ENCODE results near the gene ZNF697.
"Not testable (repeated sequence)": the region's sequence is repeated elsewhere in the genome, so short reads cannot be mapped to it uniquely, and the experiment has no call there.

The ZNF697 gene

GRCh38 chr1:119631433-119632102 lies 16.5 kb downstream of the ZNF697 start:
- peak; percentile 34 for DNase-seq (ENCODE audit: low spot score)

GRCh38 chr1:119631086-119631432 lies 17.0 kb downstream of the ZNF697 start:
- DNase-seq (ENCODE audit: low spot score): no peak

- no peak for DNase-seq (ENCODE audit: low spot score)
Observed at GRCh38 chr1:119626841-119627240, 21.2 kb downstream of the ZNF697 start.

GRCh38 chr1:119626011-119626545 lies 22.0 kb downstream of the ZNF697 start:
- DNase-seq (ENCODE audit: low spot score): no peak

GRCh38 chr1:119623678-119624077 lies 24.4 kb downstream of the ZNF697 start:
- no peak for DNase-seq (ENCODE audit: low spot score)

- no peak for DNase-seq (ENCODE audit: low spot score)
Observed at GRCh38 chr1:119623193-119623515, 24.9 kb downstream of the ZNF697 start.

GRCh38 chr1:119622311-119623192 lies 25.5 kb downstream of the ZNF697 start:
- no peak for DNase-seq (ENCODE audit: low spot score)

GRCh38 chr1:119621705-119622104 lies 26.4 kb downstream of the ZNF697 start:
- no peak for DNase-seq (ENCODE audit: low spot score)

- DNase-seq (ENCODE audit: low spot score): no peak
Observed at GRCh38 chr1:119617751-119618691, 30.0 kb downstream of the ZNF697 start.

- not testable (repeated sequence) for DNase-seq (ENCODE audit: low spot score)
Observed at GRCh38 chr1:119616748-119617147, 31.3 kb downstream of the ZNF697 start.

GRCh38 chr1:119615100-119615499 lies 33.0 kb downstream of the ZNF697 start:
- DNase-seq (ENCODE audit: low spot score): not testable (repeated sequence)

GRCh38 chr1:119613769-119614720 lies 34.0 kb downstream of the ZNF697 start:
- peak; percentile 61 for DNase-seq (ENCODE audit: low spot score)

GRCh38 chr1:119611701-119612113 lies 36.4 kb downstream of the ZNF697 start:
- peak; percentile 54 for DNase-seq (ENCODE audit: low spot score)

- not testable (repeated sequence) for DNase-seq (ENCODE audit: low spot score)
Observed at GRCh38 chr1:119608816-119609215, 39.2 kb downstream of the ZNF697 start.

GRCh38 chr1:119607087-119607807 lies 40.8 kb downstream of the ZNF697 start:
- not testable (repeated sequence) for DNase-seq (ENCODE audit: low spot score)

GRCh38 chr1:119606394-119606793 lies 41.7 kb downstream of the ZNF697 start:
- no peak for DNase-seq (ENCODE audit: low spot score)

GRCh38 chr1:119605686-119606085 lies 42.4 kb downstream of the ZNF697 start:
- DNase-seq (ENCODE audit: low spot score): no peak

- DNase-seq (ENCODE audit: low spot score): not testable (repeated sequence)
Observed at GRCh38 chr1:119605080-119605479, 43.0 kb downstream of the ZNF697 start.

GRCh38 chr1:119603695-119604094 lies 44.4 kb downstream of the ZNF697 start:
- no peak for DNase-seq (ENCODE audit: low spot score)

- DNase-seq (ENCODE audit: low spot score): not testable (repeated sequence)
Observed at GRCh38 chr1:119603241-119603640, 44.8 kb downstream of the ZNF697 start.
